HG02763 (cell line): ENCODE results near the gene ELANE.

Experiments used
- ATAC-seq: cut with Tn5 transposase; IDR thresholded peaks from one replicate; pipeline ENCODE4 v1.9.1; 2021; ENCODE audit warnings: mild to moderate bottlenecking, moderate library complexity; ENCODE audit not compliant: unreplicated experiment

The ELANE gene

GRCh38 chr19:861141-861755 is 9.1 kb downstream of the ELANE start:
- ATAC-seq: no peak

GRCh38 chr19:861756-862580 is 9.9 kb downstream of the ELANE start:
- no peak for ATAC-seq

GRCh38 chr19:862581-863314 is 10.6 kb downstream of the ELANE start:
- ATAC-seq: no peak

GRCh38 chr19:863315-863620 is 11.2 kb downstream of the ELANE start:
- ATAC-seq: no peak

GRCh38 chr19:866769-867300 is 14.7 kb downstream of the ELANE start:
- ATAC-seq: no peak

- no peak for ATAC-seq
Measured at GRCh38 chr19:867301-867793, 15.2 kb downstream of the ELANE start.

- ATAC-seq: no peak
Measured at GRCh38 chr19:867855-868457, 15.9 kb downstream of the ELANE start.

- ATAC-seq: no peak
Measured at GRCh38 chr19:868458-869244, 16.5 kb downstream of the ELANE start.

- no peak for ATAC-seq
Measured at GRCh38 chr19:869245-870177, 17.4 kb downstream of the ELANE start.

GRCh38 chr19:870314-870713 is 18.2 kb downstream of the ELANE start:
- ATAC-seq: no peak

GRCh38 chr19:870963-871401 is 18.9 kb downstream of the ELANE start:
- ATAC-seq: no peak

- no peak for ATAC-seq
Measured at GRCh38 chr19:871446-872265, 19.6 kb downstream of the ELANE start.

- no peak for ATAC-seq
Measured at GRCh38 chr19:872266-872951, 20.3 kb downstream of the ELANE start.

GRCh38 chr19:873084-873483 is 21.0 kb downstream of the ELANE start:
- ATAC-seq: no peak

- no peak for ATAC-seq
Measured at GRCh38 chr19:873561-874041, 21.5 kb downstream of the ELANE start.

- ATAC-seq: no peak
Measured at GRCh38 chr19:875265-875879, 23.3 kb downstream of the ELANE start.

GRCh38 chr19:876089-876488 is 24.0 kb downstream of the ELANE start:
- no peak for ATAC-seq
